Type B pancreatic cell (in vitro differentiated cells): ENCODE measurements around the gene SYNPR. TPM values are rescaled to one million over a fixed set of nuclear protein-coding genes. Genes with fewer than 3 reads are reported as not detected.

Experiments
- DNase-seq: peaks from one replicate; pipeline ENCODE4 v3.0.0; 2021; ENCODE audit warnings: mixed read lengths; ENCODE audit not compliant: unreplicated experiment; ENCODE audit errors: extremely low spot score
- H3K27ac Mint-ChIP-seq: 2 replicates; pipeline ENCODE4 v1.8.0; 2021; ENCODE audit warnings: mild to moderate bottlenecking, mixed read lengths
- H3K27me3 Mint-ChIP-seq: 2 replicates; pipeline ENCODE4 v1.8.0; 2021; ENCODE audit warnings: mixed read lengths
- H3K36me3 Mint-ChIP-seq: 2 replicates; pipeline ENCODE4 v1.8.0; 2021; ENCODE audit warnings: mixed read lengths
- H3K4me1 Mint-ChIP-seq: one replicate; pipeline ENCODE4 v1.8.0; 2021; ENCODE audit warnings: mixed read lengths; ENCODE audit not compliant: unreplicated experiment
- H3K4me3 Mint-ChIP-seq: 2 replicates; pipeline ENCODE4 v1.8.0; 2021; ENCODE audit warnings: mild to moderate bottlenecking, mixed read lengths
- H3K9me3 Mint-ChIP-seq: 2 replicates; pipeline ENCODE4 v1.8.0; 2021; ENCODE audit warnings: mixed read lengths
- total RNA-seq: library from RNA; stranded (reverse); gene quantifications from 2 replicates; pipeline ENCODE4 v1.2.1, GENCODE V29; 2021; ENCODE audit warnings: low replicate concordance
- TF ChIP-seq, protein P1 (sequence below): fragments of 200-600 bp; sonication (generic); conservative IDR thresholded peaks from 2 replicates; pipeline ENCODE4 v1.5.0; 2021; ENCODE audit warnings: antibody characterized with exemption, mild to moderate bottlenecking

Gene SYNPR
- total RNA-seq, 1 donor from 2014 or later, result 2.3 TPM

DNA sequence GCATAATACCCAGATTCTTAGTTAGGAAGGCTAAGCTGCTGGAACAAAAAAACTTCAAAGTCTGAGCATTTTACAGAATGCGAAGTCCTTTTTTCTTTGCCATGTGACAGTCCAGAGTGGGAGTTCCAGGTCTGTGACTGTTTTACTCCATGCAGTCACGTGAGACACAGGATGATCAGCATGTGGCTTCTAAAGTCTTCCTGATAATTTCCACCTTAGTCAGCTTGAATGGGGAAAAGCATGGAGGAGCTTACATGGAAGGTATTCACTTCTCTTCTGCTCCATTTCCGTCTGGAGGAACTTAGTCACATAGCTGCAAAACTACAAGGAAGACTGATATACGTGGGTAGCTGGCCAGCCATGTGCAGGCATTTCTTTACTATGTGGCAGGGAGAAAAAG is 376.1 kb downstream of the SYNPR start:
- no peaks in the 10 kb centered on the region for H3K36me3 Mint-ChIP-seq
- peaks cover 3% of the 10 kb centered on the region for H3K27me3 Mint-ChIP-seq
- H3K4me3 Mint-ChIP-seq, result no peak overlapping the region
- peaks cover 4% of the 10 kb centered on the region for H3K9me3 Mint-ChIP-seq
- H3K27ac Mint-ChIP-seq, result no peak overlapping the region
- no peak for DNase-seq
- peaks cover 9% of the 10 kb centered on the region for H3K4me1 Mint-ChIP-seq
- TF ChIP-seq, protein P1, sequence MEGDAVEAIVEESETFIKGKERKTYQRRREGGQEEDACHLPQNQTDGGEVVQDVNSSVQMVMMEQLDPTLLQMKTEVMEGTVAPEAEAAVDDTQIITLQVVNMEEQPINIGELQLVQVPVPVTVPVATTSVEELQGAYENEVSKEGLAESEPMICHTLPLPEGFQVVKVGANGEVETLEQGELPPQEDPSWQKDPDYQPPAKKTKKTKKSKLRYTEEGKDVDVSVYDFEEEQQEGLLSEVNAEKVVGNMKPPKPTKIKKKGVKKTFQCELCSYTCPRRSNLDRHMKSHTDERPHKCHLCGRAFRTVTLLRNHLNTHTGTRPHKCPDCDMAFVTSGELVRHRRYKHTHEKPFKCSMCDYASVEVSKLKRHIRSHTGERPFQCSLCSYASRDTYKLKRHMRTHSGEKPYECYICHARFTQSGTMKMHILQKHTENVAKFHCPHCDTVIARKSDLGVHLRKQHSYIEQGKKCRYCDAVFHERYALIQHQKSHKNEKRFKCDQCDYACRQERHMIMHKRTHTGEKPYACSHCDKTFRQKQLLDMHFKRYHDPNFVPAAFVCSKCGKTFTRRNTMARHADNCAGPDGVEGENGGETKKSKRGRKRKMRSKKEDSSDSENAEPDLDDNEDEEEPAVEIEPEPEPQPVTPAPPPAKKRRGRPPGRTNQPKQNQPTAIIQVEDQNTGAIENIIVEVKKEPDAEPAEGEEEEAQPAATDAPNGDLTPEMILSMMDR, result no peak

DNA sequence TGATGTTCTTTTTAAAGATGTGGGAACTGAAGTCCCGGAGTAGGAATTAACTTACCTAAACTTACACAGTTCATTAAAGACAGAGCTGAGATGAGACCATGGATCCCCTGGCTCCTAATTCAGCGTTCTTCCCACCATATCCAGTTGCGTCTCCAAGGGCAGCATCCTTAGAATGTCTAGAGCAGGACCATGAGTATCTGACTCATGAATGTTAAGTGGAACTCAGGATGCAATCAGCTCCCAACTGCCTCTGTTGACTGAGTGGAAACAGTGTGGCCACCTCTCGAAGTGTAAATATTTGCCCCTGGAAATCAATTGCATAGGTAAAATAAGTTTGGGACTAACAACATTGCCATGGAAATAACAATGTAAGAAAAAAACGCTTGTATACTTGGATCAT is 376.8 kb downstream of the SYNPR start:
- no peak for DNase-seq
- H3K27ac Mint-ChIP-seq, result no peak overlapping the region
- no peak overlapping the region for H3K4me3 Mint-ChIP-seq
- no peaks in the 10 kb centered on the region for H3K36me3 Mint-ChIP-seq
- peaks cover 3% of the 10 kb centered on the region for H3K27me3 Mint-ChIP-seq
- TF ChIP-seq, protein P1, result no peak
- peaks cover 4% of the 10 kb centered on the region for H3K9me3 Mint-ChIP-seq
- H3K4me1 Mint-ChIP-seq, result peaks cover 9% of the 10 kb centered on the region

DNA sequence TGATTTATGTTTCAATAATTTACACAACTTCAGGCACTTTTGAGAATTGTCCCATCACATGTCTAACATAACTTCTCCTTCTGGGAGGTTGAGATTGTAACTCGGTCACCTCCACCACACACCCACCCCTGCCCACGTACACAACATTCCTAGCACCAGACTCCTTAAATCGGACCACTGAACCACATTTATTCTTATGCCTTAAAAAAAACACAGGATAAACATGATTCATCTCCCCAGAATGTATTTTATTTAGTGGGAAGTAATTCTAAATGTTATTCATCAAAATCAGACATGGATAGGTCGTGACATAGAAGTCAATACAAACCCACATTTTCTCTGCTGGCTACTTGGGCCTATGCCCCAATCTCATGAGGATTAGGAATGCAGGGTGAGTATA is 377.4 kb downstream of the SYNPR start:
- Mint-ChIP-seq H3K27me3 (peaks cover 3% of the 10 kb centered on the region), H3K27ac (peak overlapping the region; percentile 15), H3K9me3 (peaks cover 4% of the 10 kb centered on the region), H3K36me3 (no peaks in the 10 kb centered on the region), H3K4me1 (peaks cover 9% of the 10 kb centered on the region), H3K4me3 (no peak overlapping the region)
- DNase-seq, result no peak
- TF ChIP-seq, protein P1, result no peak

DNA sequence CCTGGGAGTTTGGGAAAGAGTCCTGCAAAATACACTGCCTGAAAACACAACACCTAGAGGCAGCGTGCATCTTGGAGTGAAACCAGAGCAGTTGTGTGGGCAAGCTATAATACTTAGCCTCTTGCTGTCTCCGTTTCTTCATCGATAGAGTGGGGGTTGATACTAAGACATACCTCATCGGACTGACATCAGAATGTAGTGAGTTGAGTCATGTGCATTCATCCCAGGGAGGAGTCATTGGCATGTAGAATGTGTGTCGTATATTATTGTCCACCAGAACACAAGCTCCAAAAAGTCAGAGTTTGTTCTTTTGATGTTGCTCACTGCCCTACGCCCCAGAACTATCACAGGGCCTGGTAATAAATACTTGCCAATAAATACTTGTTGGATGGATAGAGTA is 378.7 kb downstream of the SYNPR start:
- Mint-ChIP-seq H3K4me1 (peaks cover 9% of the 10 kb centered on the region), H3K4me3 (no peak overlapping the region), H3K27ac (peak overlapping the region; percentile 55), H3K36me3 (no peaks in the 10 kb centered on the region), H3K9me3 (peaks cover 4% of the 10 kb centered on the region), H3K27me3 (peaks cover 3% of the 10 kb centered on the region)
- DNase-seq, result no peak
- TF ChIP-seq, protein P1, result no peak

DNA sequence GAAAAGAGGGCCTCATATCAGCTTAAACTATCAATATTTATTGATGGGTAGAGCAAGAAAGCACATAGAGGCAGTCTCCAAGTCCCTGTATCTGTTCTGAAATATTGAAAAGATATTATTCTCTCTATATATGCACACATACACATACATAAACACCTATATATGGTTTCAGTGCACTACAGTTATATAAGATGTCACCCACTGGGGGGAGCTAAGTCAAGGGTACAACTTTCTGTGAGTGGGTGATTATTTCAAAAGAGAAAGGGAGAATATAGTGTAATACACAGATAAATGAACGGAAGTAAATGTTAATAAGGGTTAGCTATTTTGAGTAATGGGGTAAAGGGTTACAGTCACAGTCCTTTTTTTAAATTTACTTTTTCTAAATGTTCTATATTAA is 383.1 kb downstream of the SYNPR start:
- H3K27ac Mint-ChIP-seq, result no peak overlapping the region
- H3K36me3 Mint-ChIP-seq, result no peaks in the 10 kb centered on the region
- DNase-seq, result no peak
- H3K4me1 Mint-ChIP-seq, result peaks cover 5% of the 10 kb centered on the region
- TF ChIP-seq, protein P1, result peak; percentile 50
- H3K27me3 Mint-ChIP-seq, result no peaks in the 10 kb centered on the region
- H3K4me3 Mint-ChIP-seq, result no peak overlapping the region
- no peaks in the 10 kb centered on the region for H3K9me3 Mint-ChIP-seq

DNA sequence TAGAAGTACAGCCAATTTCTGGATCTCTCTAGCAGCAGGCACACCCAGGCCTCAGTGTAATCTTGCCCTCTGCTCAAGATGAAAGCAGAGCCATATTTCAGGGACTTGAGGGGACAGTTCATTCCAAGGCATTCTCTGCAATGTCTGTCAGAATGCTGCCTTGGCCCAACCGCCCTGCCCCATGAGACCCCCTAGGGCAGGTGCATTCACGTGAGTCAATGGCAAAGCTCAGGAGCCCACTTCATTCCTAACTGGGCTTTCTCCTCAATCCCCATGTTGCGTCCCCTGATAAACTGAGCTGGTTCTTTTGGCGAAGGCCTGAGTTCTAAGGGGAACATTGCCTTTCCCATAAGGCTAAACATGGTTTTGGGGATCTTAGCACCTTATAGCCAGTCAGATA is 383.9 kb downstream of the SYNPR start:
- Mint-ChIP-seq H3K27ac (no peak overlapping the region), H3K27me3 (no peaks in the 10 kb centered on the region), H3K9me3 (no peaks in the 10 kb centered on the region), H3K36me3 (no peaks in the 10 kb centered on the region), H3K4me1 (peaks cover 1% of the 10 kb centered on the region), H3K4me3 (no peak overlapping the region)
- TF ChIP-seq, protein P1, result no peak
- DNase-seq, result no peak
